Measurements from ENCODE around the gene KRT25. TPM values are rescaled to one million over a fixed set of nuclear protein-coding genes. Genes with fewer than 3 reads are reported as not detected.

The KRT25 gene
- total RNA-seq, 1 donor from 2014 or later = not detected

DNA sequence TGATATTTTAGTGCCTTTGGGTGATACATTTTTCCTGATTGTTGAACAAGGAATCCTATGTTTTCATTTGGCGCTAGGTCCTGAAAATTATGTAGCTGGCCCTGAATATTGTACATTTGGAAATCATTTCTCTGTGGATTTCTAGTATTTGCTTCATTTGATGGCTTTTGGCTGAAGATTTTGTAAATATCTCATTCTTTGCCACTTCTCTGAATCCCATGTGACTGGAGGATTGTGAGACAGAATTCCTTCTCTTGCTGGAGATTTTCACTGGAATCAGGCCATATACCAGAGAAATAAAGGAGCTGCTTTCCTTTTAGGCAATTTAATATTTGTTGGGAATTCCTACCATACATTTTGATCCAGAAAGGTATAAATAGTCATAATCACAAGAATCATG, 36.0 kb upstream of the KRT25 start:
- Mint-ChIP-seq H3K9me3 (ENCODE audit: low read depth) (no peaks in the 10 kb centered on the region), H3K36me3 (ENCODE audit: insufficient read depth) (no peaks in the 10 kb centered on the region), H3K27me3 (peaks cover 22% of the 10 kb centered on the region), H3K27ac (no peak overlapping the region), H3K4me3 (ENCODE audit: low read depth) (no peak overlapping the region), H3K4me1 (ENCODE audit: low read depth) (no peaks in the 10 kb centered on the region)
- TF ChIP-seq, protein P1, sequence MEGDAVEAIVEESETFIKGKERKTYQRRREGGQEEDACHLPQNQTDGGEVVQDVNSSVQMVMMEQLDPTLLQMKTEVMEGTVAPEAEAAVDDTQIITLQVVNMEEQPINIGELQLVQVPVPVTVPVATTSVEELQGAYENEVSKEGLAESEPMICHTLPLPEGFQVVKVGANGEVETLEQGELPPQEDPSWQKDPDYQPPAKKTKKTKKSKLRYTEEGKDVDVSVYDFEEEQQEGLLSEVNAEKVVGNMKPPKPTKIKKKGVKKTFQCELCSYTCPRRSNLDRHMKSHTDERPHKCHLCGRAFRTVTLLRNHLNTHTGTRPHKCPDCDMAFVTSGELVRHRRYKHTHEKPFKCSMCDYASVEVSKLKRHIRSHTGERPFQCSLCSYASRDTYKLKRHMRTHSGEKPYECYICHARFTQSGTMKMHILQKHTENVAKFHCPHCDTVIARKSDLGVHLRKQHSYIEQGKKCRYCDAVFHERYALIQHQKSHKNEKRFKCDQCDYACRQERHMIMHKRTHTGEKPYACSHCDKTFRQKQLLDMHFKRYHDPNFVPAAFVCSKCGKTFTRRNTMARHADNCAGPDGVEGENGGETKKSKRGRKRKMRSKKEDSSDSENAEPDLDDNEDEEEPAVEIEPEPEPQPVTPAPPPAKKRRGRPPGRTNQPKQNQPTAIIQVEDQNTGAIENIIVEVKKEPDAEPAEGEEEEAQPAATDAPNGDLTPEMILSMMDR (IDR thresholded peaks at IDR 0.05; ENCODE audit: unreplicated experiment) = no peak
- DNase-seq (ENCODE audit: low spot score, unreplicated experiment) = no peak

DNA sequence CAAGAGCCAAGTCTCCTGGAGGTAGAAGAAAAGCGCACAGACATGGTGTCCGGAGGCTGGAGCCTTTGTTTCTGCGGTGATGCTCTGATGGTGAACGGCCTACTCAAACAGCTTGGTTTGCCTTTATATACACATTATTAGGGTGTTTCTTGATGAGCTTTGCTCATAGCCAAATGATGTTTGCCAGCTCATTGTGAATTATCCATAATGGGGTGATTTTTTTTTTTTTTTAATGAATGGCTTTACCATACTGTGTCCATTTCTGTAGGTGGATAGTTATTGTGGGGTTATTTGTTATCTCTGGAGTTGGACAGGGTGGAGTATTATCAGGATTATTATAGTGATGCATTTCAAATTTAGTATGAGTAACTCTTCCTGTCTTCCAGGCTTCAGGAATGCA, 27.3 kb upstream of the KRT25 start, which contains the start of gene KRT27:
Gene KRT27 (minus strand): TSS at position 101 of the 400 bp plus-strand sequence. CDS start 57 bp downstream, at position 44.
- Mint-ChIP-seq H3K27ac (no peak within 1 kb of the TSS), H3K4me1 (ENCODE audit: low read depth) (no peaks in the 10 kb centered on the region), H3K9me3 (ENCODE audit: low read depth) (no peaks in the 10 kb centered on the region), H3K27me3 (peaks cover 13% of the 10 kb centered on the region), H3K36me3 (ENCODE audit: insufficient read depth) (no peaks in the 10 kb centered on the region), H3K4me3 (ENCODE audit: low read depth) (no peak within 1 kb of the TSS)
- TF ChIP-seq, protein P1 (IDR thresholded peaks at IDR 0.05; ENCODE audit: unreplicated experiment) = no peak
- DNase-seq (ENCODE audit: low spot score, unreplicated experiment) = no peak

DNA sequence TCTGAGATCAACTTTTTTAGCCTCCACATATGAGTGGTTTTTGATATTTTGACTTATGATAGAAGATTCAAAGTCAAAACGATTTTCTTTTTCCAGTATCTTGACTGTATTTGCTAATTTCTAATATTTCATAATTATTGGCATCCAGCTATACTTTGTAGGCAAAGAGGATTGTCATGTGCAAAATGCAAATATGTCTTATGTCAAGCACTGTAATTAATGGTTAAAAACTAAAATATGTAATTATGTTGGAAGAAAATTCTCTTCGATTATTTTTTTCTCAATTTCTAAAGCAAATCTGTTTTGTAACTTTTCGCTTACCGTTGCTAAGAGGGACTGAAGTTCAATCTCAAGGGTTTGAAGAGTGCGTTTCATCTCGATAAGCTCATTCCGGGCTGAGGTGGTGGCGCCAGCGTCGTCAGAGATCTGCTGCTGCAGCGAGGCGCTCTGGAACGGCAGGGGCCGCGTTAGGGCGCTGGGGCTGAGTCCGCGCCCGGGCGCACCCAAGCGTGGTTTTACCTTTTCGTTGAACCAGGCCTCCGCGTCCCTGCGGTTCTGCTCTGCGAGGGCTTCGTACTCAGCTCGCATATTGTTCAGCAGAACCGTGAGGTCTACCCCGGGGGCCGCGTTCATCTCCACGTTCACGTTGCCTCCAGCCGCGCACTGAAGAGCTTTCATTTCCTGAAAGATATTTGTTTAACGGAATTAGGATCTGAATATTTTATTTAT, 24.2 kb upstream of the KRT25 start:
- Mint-ChIP-seq H3K4me3 (ENCODE audit: low read depth) (no peak overlapping the region), H3K9me3 (ENCODE audit: low read depth) (no peaks in the 10 kb centered on the region), H3K4me1 (ENCODE audit: low read depth) (no peaks in the 10 kb centered on the region), H3K27me3 (peaks cover 19% of the 10 kb centered on the region), H3K27ac (no peak overlapping the region), H3K36me3 (ENCODE audit: insufficient read depth) (no peaks in the 10 kb centered on the region)
- TF ChIP-seq, protein P1 (IDR thresholded peaks at IDR 0.05; ENCODE audit: unreplicated experiment) = no peak
- no peak for DNase-seq (ENCODE audit: low spot score, unreplicated experiment)

DNA sequence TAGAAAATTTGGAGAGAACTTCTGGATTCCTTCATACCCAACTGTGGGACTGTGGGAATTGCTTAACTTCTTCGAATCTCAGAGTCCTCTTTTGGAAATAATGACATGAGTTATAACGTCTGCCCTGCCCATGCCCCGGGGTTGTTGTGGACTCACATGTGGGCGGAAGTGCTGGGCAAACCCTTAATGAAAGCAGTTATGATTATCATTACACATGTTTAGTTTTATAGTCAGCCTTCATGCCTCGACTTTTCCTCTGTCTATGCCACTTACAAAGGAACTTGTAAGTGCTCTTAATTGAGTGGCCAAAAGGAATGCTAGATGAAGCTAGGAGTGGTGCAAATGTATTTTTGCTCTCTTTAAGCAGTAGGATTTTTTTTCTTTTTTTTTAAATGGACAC, 23.3 kb upstream of the KRT25 start:
- Mint-ChIP-seq H3K9me3 (ENCODE audit: low read depth) (no peaks in the 10 kb centered on the region), H3K36me3 (ENCODE audit: insufficient read depth) (no peaks in the 10 kb centered on the region), H3K4me1 (ENCODE audit: low read depth) (no peaks in the 10 kb centered on the region), H3K27me3 (peaks cover 19% of the 10 kb centered on the region), H3K27ac (no peak overlapping the region), H3K4me3 (ENCODE audit: low read depth) (no peak overlapping the region)
- TF ChIP-seq, protein P1 (IDR thresholded peaks at IDR 0.05; ENCODE audit: unreplicated experiment) = no peak
- DNase-seq (ENCODE audit: low spot score, unreplicated experiment) = no peak

DNA sequence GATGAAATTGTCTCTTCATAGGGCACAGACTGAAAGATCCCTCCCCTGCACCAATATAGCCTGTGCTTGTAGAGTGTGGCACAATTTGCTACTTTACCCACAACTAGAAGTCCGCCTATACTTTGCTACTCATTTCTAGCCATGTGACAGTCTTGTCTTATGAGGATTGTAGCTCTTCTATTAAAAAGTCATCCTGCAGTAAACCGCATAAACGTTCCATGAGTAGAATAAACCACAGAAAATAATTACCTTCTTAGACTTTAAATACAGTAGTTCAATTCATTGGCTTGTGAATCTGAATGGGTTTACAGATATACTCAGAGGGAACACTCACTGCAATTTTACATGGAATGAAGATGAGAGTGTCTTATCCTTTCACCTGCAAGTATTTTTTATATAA, 22.8 kb upstream of the KRT25 start:
- no peaks in the 10 kb centered on the region for H3K36me3 Mint-ChIP-seq (ENCODE audit: insufficient read depth)
- no peaks in the 10 kb centered on the region for H3K4me1 Mint-ChIP-seq (ENCODE audit: low read depth)
- H3K27ac Mint-ChIP-seq = no peak overlapping the region
- no peak for DNase-seq (ENCODE audit: low spot score, unreplicated experiment)
- no peaks in the 10 kb centered on the region for H3K9me3 Mint-ChIP-seq (ENCODE audit: low read depth)
- H3K27me3 Mint-ChIP-seq = peaks cover 19% of the 10 kb centered on the region
- H3K4me3 Mint-ChIP-seq (ENCODE audit: low read depth) = no peak overlapping the region
- TF ChIP-seq, protein P1 (IDR thresholded peaks at IDR 0.05; ENCODE audit: unreplicated experiment) = no peak
